HepG2 (cell line): ENCODE results near the gene SLCO4A1. TPM values are rescaled to one million over a fixed set of nuclear protein-coding genes. Genes with fewer than 3 reads are reported as not detected.

Experiments
- HOXA7 ChIP-seq: sonication (generic); formaldehyde crosslinking; IDR thresholded peaks from 2 replicates; pipeline ENCODE4 v1.8.1; 2022; ENCODE audit warnings: mild to moderate bottlenecking, missing genetic modification reagents, moderate library complexity
- KLF13 ChIP-seq: sonication (generic); formaldehyde crosslinking; IDR thresholded peaks from 2 replicates; pipeline ENCODE4 v1.4.0; 2020; ENCODE audit warnings: mild to moderate bottlenecking, missing genetic modification reagents
- MXD3 ChIP-seq: IDR thresholded peaks from 2 replicates; pipeline ENCODE4 v1.6.1; 2016; ENCODE audit warnings: mild to moderate bottlenecking, missing biosample characterization, missing genetic modification reagents
- PAXIP1 ChIP-seq: sonication (generic); formaldehyde crosslinking; conservative IDR thresholded peaks from 2 replicates; pipeline ENCODE4 v1.4.0; 2020; ENCODE audit warnings: mild to moderate bottlenecking, missing genetic modification reagents, moderate library complexity
- PBX2 ChIP-seq: IDR thresholded peaks from 2 replicates; pipeline ENCODE4 v1.6.1; 2016; ENCODE audit warnings: control low read depth
- USF2 ChIP-seq, 2 experiments: sonication (generic) in 1 of 2; formaldehyde crosslinking in 1 of 2; IDR thresholded peaks; 2 replicates each; pipeline versions ENCODE4 v1.5.1 to v1.6.1; 2011 to 2020; ENCODE audit warnings: borderline replicate concordance in 1 of 2, low read depth in 1 of 2, low read length in 1 of 2, mild to moderate bottlenecking in 1 of 2, missing genetic modification reagents in 1 of 2, moderate library complexity in 1 of 2
- ZFP1 ChIP-seq: IDR thresholded peaks from 2 replicates; pipeline ENCODE4 v1.6.1; 2016
- ZHX1 ChIP-seq: sonication (generic); formaldehyde crosslinking; IDR thresholded peaks from 2 replicates; pipeline ENCODE4 v1.8.1; 2022; ENCODE audit warnings: low read depth, mild to moderate bottlenecking, missing genetic modification reagents
- ZNF552 ChIP-seq: sonication (generic); formaldehyde crosslinking; IDR thresholded peaks from 2 replicates; pipeline ENCODE4 v1.9.0; 2022; ENCODE audit warnings: missing genetic modification reagents, mild to moderate bottlenecking, borderline replicate concordance
- ZNF556 ChIP-seq: sonication (generic); formaldehyde crosslinking; IDR thresholded peaks from 2 replicates; pipeline ENCODE4 v1.4.0; 2020; ENCODE audit warnings: mild to moderate bottlenecking, missing genetic modification reagents, borderline replicate concordance
- ZNF576 ChIP-seq: sonication (generic); formaldehyde crosslinking; IDR thresholded peaks from 2 replicates; pipeline ENCODE4 v1.4.0; 2020; ENCODE audit warnings: mild to moderate bottlenecking, missing genetic modification reagents
- ZNF619 ChIP-seq: sonication (generic); formaldehyde crosslinking; IDR thresholded peaks from 2 replicates; pipeline ENCODE4 v1.4.0; 2020; ENCODE audit warnings: mild to moderate bottlenecking, missing genetic modification reagents
- ZNF749 ChIP-seq: sonication (generic); formaldehyde crosslinking; IDR thresholded peaks from 2 replicates; pipeline ENCODE4 v1.8.0; 2022; ENCODE audit warnings: mild to moderate bottlenecking, missing genetic modification reagents, moderate library complexity, borderline replicate concordance
- polyA plus RNA-seq, 8 experiments: library from polyadenylated mRNA; depleted of rRNA in 3 of 8; stranded (reverse) in 7 of 8; unstranded in 1 of 8; fragments of >200 nt; fragmentation: Illumina TruSeq in 4 of 8; extraction: Trizol in 4 of 8; gene quantifications; 2 replicates each; pipeline versions ENCODE4 v1.2.1 to v1.2.3, GENCODE V29; 2011 to 2016; ENCODE audit warnings: low read depth in 4 of 8, missing spikeins in 1 of 8, mixed read lengths in 1 of 8; ENCODE audit not compliant: insufficient read depth in 1 of 8
- total RNA-seq, 5 experiments: library from RNA; depleted of rRNA; stranded (reverse); fragments of >200 nt; fragmentation: Illumina TruSeq; extraction: Trizol; gene quantifications; 2 replicates each; pipeline ENCODE4 v1.2.3, GENCODE V29; 2016; ENCODE audit warnings: low read depth in 1 of 5

The SLCO4A1 gene
- total and polyA plus RNA-seq, 2 of the 13 experiments (the other 11 are each of a cell fraction or from before 2014, with no cell fraction given) = 55.5 to 112 TPM

- TF ChIP-seq ZNF749 (CRISPR knock-in tag) = no peak
- TF ChIP-seq PAXIP1 (CRISPR knock-in tag) = no peak
- TF ChIP-seq HOXA7 (CRISPR knock-in tag) = no peak
- TF ChIP-seq ZFP1 (CRISPR knock-in tag) = no peak
- no peak for TF ChIP-seq MXD3
- no peak for TF ChIP-seq ZNF552
- no peak for TF ChIP-seq ZHX1 (CRISPR knock-in tag)
- no peak for TF ChIP-seq ZNF556 (CRISPR knock-in tag)
- TF ChIP-seq ZNF619 (CRISPR knock-in tag) = no peak
- 0 out of 2 replicates have a peak, but pooled peaks have one; percentile 38 for TF ChIP-seq ZNF576 (CRISPR knock-in tag)
- no peak for TF ChIP-seq PBX2 (CRISPR knock-in tag)
- no peak for TF ChIP-seq USF2 (IDR thresholded peaks at IDR 0.05; ENCODE audit: low read depth, low read length)
- no peak; the same call in 1 of the 2 replicates for TF ChIP-seq USF2 (CRISPR knock-in tag; IDR thresholded peaks at IDR 0.05; ENCODE audit: borderline replicate concordance)
- 0 out of 2 replicates have a peak, but pooled peaks have one; percentile 56 for TF ChIP-seq KLF13 (CRISPR knock-in tag)
Measured at GRCh38 chr20:62637521-62638054, 4.7 kb upstream of the SLCO4A1 start (continued).
